OCI-LY1 (cell line): Measurements from ENCODE around the gene DHX9.

Experiments used
- CTCF ChIP-seq: fragments of 200-600 bp; sonication (generic), shearing (Covaris generic); IDR thresholded peaks from 2 replicates; pipeline ENCODE4 v1.5.1; 2017; ENCODE audit warnings: mild to moderate bottlenecking, antibody characterized with exemption, low read length, moderate library complexity, mixed read lengths
- EZH2 ChIP-seq: fragments of 200-600 bp; sonication (generic), shearing (Covaris generic); IDR thresholded peaks from 2 replicates; pipeline ENCODE4 v1.8.0; 2017; ENCODE audit warnings: borderline replicate concordance, mixed run types, mild to moderate bottlenecking, antibody characterized with exemption, low read length, moderate library complexity, mixed read lengths

DNA sequence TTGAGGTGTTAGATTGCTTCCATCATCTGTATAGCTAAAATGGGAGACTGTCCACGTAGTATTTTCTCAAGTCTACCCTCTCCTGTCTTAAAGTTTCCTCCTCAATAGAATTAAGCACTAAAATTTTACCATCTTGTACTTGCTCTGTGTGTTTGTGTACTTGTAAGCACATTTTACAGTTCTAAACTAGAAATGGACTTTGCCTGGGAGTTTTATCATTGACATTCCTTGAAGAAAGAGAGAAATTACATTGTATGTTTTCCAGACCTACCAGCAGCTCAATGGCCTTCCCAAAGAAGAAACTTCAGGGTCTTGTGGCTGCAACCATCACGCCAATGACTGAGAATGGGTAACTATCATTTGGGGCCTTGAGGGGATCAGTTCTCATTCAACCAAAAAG, 45.1 kb upstream of the DHX9 start:
- no peak for TF ChIP-seq CTCF
- TF ChIP-seq EZH2 = no peak
